GM21529 (cell line): Measurements from ENCODE around the gene FAM240B.

ENCODE experiments used
- ATAC-seq: cut with Tn5 transposase; IDR thresholded peaks from one replicate; pipeline ENCODE4 v1.9.1; 2021; ENCODE audit not compliant: unreplicated experiment

The FAM240B gene

GRCh38 chr9:38720083-38720745 lies at the start of gene FAM240B:
Gene FAM240B, minus strand, starts transcription at chr9:38720133. Its CDS starts 16,134 bp downstream, at chr9:38703999.
- ATAC-seq, result no peak

GRCh38 chr9:38768351-38768761 lies 48.4 kb upstream of the FAM240B start:
- ATAC-seq, result no peak

GRCh38 chr9:38765101-38765500 lies 45.2 kb upstream of the FAM240B start:
- no peak for ATAC-seq

- ATAC-seq, result no peak
Measured at GRCh38 chr9:38761999-38762398, 42.1 kb upstream of the FAM240B start.

- no peak for ATAC-seq
Measured at GRCh38 chr9:38761339-38761738, 41.4 kb upstream of the FAM240B start.

- no peak for ATAC-seq
Measured at GRCh38 chr9:38756702-38757101, 36.8 kb upstream of the FAM240B start.

- ATAC-seq, result no peak
Measured at GRCh38 chr9:38747941-38748340, 28.0 kb upstream of the FAM240B start.

GRCh38 chr9:38747067-38747466 lies 27.1 kb upstream of the FAM240B start:
- ATAC-seq, result no peak

GRCh38 chr9:38746303-38746702 lies 26.4 kb upstream of the FAM240B start:
- ATAC-seq, result no peak

- no peak for ATAC-seq
Measured at GRCh38 chr9:38744484-38744883, 24.6 kb upstream of the FAM240B start.

GRCh38 chr9:38737246-38737645 lies 17.3 kb upstream of the FAM240B start:
- no peak for ATAC-seq

- no peak for ATAC-seq
Measured at GRCh38 chr9:38734831-38735230, 14.9 kb upstream of the FAM240B start.

- no peak for ATAC-seq
Measured at GRCh38 chr9:38733503-38733902, 13.6 kb upstream of the FAM240B start.

GRCh38 chr9:38732885-38733284 lies 13.0 kb upstream of the FAM240B start:
- no peak for ATAC-seq

- ATAC-seq, result no peak
Measured at GRCh38 chr9:38727497-38728001, 7.6 kb upstream of the FAM240B start.

GRCh38 chr9:38724754-38725153 lies 4.8 kb upstream of the FAM240B start:
- ATAC-seq, result no peak

- ATAC-seq, result no peak
Measured at GRCh38 chr9:38718148-38718547, 1.8 kb downstream of the FAM240B start.

- ATAC-seq, result no peak
Measured at GRCh38 chr9:38715684-38716083, 4.2 kb downstream of the FAM240B start.

- ATAC-seq, result no peak
Measured at GRCh38 chr9:38713426-38713825, 6.5 kb downstream of the FAM240B start.

- ATAC-seq, result no peak
Measured at GRCh38 chr9:38708759-38709158, 11.2 kb downstream of the FAM240B start.

- ATAC-seq, result no peak
Measured at GRCh38 chr9:38707885-38708637, 11.9 kb downstream of the FAM240B start.

GRCh38 chr9:38706493-38706892 lies 13.4 kb downstream of the FAM240B start:
- ATAC-seq, result no peak
